HFFc6 (cell line): ENCODE results near the gene DLG4. TPM values are rescaled to one million over a fixed set of nuclear protein-coding genes. Genes with fewer than 3 reads are reported as not detected.

ENCODE experiments used
- DNase-seq: peaks from one replicate; pipeline ENCODE4 v3.0.0-alpha.2; 2018
- H3K27ac Mint-ChIP-seq: 2 replicates; pipeline ENCODE4 v1.8.0; 2020; ENCODE audit warnings: mild to moderate bottlenecking, mixed read lengths
- H3K27me3 Mint-ChIP-seq: 2 replicates; pipeline ENCODE4 v1.8.0; 2021; ENCODE audit warnings: mild to moderate bottlenecking, moderate library complexity, mixed read lengths; ENCODE audit not compliant: insufficient read depth
- H3K36me3 Mint-ChIP-seq: 2 replicates; pipeline ENCODE4 v1.8.0; 2021; ENCODE audit warnings: low read depth, mixed read lengths
- H3K4me1 Mint-ChIP-seq: 2 replicates; pipeline ENCODE4 v1.8.0; 2020; ENCODE audit warnings: low read depth, mixed read lengths
- H3K4me3 Mint-ChIP-seq: 2 replicates; pipeline ENCODE4 v1.8.0; 2020; ENCODE audit warnings: mild to moderate bottlenecking, moderate library complexity, mixed read lengths
- H3K9me3 Mint-ChIP-seq: 2 replicates; pipeline ENCODE4 v1.8.0; 2020; ENCODE audit warnings: mild to moderate bottlenecking, mixed read lengths
- total RNA-seq, 6 experiments: library from RNA; stranded (reverse); fragmentation: NEBNext Ultra II Directional; extraction: Animal tissue kit (Norgen Biotek cat#: 25700); gene quantifications; 2 replicates in 1 of 6; 3 replicates in 5 of 6; pipeline ENCODE4 v1.2.3, GENCODE V29; 2021
- TF ChIP-seq, protein P1 (sequence below): fragments of 200-600 bp; sonication (generic); IDR thresholded peaks from 2 replicates; pipeline ENCODE4 v1.5.0; 2021; ENCODE audit warnings: antibody characterized with exemption, mild to moderate bottlenecking

Gene DLG4
- total RNA-seq, 6 experiments from 2014 or later, result 27.8 to 34.3 (median 28.1) TPM

DNA sequence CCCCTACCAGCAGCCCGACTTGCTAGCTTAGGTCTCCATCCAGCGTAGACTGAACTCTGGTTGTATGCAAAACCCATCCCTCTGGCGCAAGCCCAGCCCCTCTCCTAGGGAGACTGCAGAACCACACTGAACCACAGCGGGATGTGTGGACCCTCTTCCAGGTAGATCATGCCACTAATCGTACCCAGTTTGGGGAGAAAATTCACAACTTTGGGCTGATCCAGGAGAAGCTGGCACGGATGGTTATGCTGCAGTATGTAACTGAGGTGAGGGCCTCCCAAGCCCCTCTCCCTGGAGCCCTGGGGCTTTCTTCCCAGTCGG, 3.3 kb upstream of the DLG4 start:
- no peak overlapping the region for H3K4me3 Mint-ChIP-seq
- H3K27me3 Mint-ChIP-seq, result peaks cover 24% of the 10 kb centered on the region
- H3K9me3 Mint-ChIP-seq, result no peaks in the 10 kb centered on the region
- TF ChIP-seq, protein P1, sequence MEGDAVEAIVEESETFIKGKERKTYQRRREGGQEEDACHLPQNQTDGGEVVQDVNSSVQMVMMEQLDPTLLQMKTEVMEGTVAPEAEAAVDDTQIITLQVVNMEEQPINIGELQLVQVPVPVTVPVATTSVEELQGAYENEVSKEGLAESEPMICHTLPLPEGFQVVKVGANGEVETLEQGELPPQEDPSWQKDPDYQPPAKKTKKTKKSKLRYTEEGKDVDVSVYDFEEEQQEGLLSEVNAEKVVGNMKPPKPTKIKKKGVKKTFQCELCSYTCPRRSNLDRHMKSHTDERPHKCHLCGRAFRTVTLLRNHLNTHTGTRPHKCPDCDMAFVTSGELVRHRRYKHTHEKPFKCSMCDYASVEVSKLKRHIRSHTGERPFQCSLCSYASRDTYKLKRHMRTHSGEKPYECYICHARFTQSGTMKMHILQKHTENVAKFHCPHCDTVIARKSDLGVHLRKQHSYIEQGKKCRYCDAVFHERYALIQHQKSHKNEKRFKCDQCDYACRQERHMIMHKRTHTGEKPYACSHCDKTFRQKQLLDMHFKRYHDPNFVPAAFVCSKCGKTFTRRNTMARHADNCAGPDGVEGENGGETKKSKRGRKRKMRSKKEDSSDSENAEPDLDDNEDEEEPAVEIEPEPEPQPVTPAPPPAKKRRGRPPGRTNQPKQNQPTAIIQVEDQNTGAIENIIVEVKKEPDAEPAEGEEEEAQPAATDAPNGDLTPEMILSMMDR, result no peak
- H3K4me1 Mint-ChIP-seq, result peaks cover 51% of the 10 kb centered on the region
- DNase-seq, result no peak
- H3K27ac Mint-ChIP-seq, result no peak overlapping the region
- H3K36me3 Mint-ChIP-seq, result peaks cover 28% of the 10 kb centered on the region

DNA sequence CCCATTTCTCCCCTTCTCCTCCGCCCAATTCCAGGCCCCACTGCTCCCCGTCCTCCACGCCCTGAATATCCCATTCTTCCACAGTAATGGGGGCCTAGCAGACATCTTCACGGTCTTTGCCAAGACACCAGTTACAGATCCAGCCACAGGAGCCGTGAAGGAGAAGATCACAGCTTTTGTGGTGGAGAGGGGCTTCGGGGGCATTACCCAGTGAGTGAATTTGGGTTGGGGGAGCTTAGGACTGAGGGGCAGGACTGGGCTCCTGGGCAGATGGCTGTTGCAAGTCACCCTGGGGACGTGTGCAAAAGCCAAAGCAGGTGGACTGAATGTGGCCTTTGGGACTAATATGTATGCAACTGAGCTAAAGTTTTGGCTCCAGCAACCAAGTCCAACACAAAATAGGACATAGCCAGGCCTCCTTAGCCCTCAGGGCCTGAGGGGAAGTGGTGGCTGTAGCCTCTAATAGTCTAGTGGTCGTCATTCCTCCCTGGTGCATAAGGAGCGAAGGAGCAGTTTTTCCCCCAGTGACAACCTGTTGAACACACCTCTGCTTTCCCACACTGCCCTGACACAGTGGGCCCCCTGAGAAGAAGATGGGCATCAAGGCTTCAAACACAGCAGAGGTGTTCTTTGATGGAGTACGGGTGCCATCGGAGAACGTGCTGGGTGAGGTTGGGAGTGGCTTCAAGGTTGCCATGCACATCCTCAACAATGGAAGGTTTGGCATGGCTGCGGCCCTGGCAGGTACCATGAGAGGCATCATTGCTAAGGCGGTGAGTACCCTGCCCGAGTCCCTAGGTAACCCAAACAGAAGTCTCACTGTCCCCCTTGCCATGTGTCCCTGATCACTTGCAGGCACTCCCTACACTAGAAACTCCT, 2.7 kb upstream of the DLG4 start:
- peaks cover 24% of the 10 kb centered on the region for H3K27me3 Mint-ChIP-seq
- peak overlapping the region; percentile 6 for H3K4me3 Mint-ChIP-seq
- H3K27ac Mint-ChIP-seq, result peak overlapping the region; percentile 92; the same call in 1 of the 2 replicates
- H3K36me3 Mint-ChIP-seq, result peaks cover 25% of the 10 kb centered on the region
- DNase-seq, result no peak
- peaks cover 55% of the 10 kb centered on the region for H3K4me1 Mint-ChIP-seq
- H3K9me3 Mint-ChIP-seq, result no peaks in the 10 kb centered on the region
- TF ChIP-seq, protein P1, result no peak

DNA sequence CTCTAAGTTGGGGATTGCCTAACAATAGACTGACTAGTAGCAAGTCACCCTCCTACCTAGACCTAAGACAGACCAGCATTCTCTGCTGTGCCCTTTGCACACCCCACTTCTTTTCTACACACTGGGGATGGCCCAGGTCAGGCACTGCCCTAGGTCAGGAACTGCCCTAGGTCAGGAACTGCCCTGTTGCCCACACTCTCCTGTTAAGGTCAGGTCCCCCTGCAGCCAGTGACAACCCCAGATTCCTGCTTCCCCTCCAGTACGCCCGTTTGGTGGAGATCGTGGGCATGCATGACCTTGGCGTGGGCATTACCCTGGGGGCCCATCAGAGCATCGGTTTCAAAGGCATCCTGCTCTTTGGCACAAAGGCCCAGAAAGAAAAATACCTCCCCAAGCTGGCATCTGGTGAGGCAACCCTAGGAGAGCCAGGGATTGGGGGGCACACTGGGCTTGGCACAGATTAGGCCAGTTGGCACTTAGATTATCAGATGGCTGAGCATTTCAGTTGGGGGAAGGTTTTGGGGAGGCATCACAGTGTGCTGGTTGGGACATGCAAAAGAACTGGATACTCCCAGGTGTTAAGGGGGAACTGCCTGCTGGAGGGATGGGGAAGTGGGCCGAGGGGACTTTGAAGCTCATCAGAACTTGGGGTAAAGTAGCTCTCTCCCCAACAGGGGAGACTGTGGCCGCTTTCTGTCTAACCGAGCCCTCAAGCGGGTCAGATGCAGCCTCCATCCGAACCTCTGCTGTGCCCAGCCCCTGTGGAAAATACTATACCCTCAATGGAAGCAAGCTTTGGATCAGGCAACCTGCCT, 1.8 kb upstream of the DLG4 start:
- peaks cover 25% of the 10 kb centered on the region for H3K36me3 Mint-ChIP-seq
- H3K4me1 Mint-ChIP-seq, result peaks cover 59% of the 10 kb centered on the region

DNA sequence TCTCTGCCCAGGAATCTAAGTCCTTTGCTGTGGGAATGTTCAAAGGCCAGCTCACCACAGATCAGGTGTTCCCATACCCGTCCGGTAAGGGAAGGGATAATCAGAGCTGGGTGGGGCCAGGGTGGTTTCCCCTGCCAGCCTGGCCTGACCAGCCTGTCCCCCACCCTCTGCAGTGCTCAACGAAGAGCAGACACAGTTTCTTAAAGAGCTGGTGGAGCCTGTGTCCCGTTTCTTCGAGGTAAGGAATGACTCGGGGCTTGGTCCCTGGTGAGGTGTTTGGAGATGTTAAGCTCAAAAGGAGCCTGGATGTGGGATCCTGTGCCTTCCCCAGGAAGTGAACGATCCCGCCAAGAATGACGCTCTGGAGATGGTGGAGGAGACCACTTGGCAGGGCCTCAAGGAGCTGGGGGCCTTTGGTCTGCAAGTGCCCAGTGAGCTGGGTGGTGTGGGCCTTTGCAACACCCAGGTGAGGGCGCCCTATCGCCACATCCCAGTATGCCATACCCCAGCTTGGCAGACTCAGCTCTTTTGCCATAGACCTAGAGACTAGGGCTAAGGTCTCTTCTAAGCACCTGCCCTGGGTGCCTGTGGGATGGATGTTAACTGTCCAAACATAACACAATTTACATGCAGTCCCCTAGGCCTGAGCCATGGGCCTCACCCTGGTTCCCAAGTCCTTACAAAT, 1.1 kb upstream of the DLG4 start:
- DNase-seq, result peak; percentile 56
- TF ChIP-seq, protein P1, result peak; percentile 76
- Mint-ChIP-seq H3K36me3 (peaks cover 25% of the 10 kb centered on the region), H3K4me3 (peak overlapping the region; percentile 92), H3K9me3 (no peaks in the 10 kb centered on the region), H3K4me1 (peaks cover 66% of the 10 kb centered on the region), H3K27ac (peak overlapping the region; percentile 92), H3K27me3 (peaks cover 26% of the 10 kb centered on the region)

More for the DNA sequence above, 1.8 kb upstream of the DLG4 start:
- Mint-ChIP-seq H3K27me3 (peaks cover 24% of the 10 kb centered on the region), H3K27ac (peak overlapping the region; percentile 92), H3K9me3 (no peaks in the 10 kb centered on the region), H3K4me3 (peak overlapping the region; percentile 92)
- no peak for DNase-seq
- TF ChIP-seq, protein P1, result no peak

DNA sequence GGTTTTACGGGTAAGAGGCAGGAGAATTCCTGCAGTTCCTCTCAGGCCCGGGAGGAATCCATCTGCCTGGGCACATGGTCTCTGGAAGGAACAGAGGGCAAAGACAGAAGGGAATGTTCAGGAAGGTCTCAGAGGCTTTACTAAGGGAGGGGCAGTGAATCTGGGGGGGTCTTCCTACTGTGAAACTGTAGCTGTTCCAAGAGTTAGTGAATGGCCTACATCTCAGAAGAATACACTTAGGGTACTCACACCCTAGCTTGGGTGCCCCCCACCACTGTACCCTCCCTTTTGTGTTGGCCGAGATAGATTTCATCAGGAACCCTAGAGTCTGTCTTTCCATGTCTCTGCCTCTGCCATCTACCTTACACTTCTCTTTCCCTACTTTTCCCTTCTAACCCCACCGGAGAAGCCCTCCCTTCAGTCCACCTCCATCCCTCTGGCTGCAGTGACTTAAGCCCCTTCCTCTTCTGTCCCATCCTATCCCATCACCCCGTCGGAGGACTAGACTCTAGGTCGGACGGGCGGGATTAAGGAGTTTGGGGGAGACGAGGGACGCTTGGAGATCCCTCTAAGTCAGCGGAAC, 316 bp downstream of the DLG4 start:
- Mint-ChIP-seq H3K9me3 (no peaks in the 10 kb centered on the region), H3K27ac (peak overlapping the region; percentile 92), H3K4me3 (peak overlapping the region; percentile 92), H3K4me1 (peaks cover 80% of the 10 kb centered on the region), H3K27me3 (peaks cover 32% of the 10 kb centered on the region), H3K36me3 (peaks cover 25% of the 10 kb centered on the region)
- DNase-seq, result no peak
- TF ChIP-seq, protein P1, result no peak
